SHP77 (cell line): ENCODE measurements around the gene FREM1.
"Not testable (repeated sequence)": the region's sequence is repeated elsewhere in the genome, so short reads cannot be mapped to it uniquely, and the experiment has no call there.

ENCODE experiments used
- DNase-seq, 2 experiments: peaks; one replicate each; lab custom pipeline; 2025; lab: John Stamatoyannopoulos, UW

The FREM1 gene, protein sequence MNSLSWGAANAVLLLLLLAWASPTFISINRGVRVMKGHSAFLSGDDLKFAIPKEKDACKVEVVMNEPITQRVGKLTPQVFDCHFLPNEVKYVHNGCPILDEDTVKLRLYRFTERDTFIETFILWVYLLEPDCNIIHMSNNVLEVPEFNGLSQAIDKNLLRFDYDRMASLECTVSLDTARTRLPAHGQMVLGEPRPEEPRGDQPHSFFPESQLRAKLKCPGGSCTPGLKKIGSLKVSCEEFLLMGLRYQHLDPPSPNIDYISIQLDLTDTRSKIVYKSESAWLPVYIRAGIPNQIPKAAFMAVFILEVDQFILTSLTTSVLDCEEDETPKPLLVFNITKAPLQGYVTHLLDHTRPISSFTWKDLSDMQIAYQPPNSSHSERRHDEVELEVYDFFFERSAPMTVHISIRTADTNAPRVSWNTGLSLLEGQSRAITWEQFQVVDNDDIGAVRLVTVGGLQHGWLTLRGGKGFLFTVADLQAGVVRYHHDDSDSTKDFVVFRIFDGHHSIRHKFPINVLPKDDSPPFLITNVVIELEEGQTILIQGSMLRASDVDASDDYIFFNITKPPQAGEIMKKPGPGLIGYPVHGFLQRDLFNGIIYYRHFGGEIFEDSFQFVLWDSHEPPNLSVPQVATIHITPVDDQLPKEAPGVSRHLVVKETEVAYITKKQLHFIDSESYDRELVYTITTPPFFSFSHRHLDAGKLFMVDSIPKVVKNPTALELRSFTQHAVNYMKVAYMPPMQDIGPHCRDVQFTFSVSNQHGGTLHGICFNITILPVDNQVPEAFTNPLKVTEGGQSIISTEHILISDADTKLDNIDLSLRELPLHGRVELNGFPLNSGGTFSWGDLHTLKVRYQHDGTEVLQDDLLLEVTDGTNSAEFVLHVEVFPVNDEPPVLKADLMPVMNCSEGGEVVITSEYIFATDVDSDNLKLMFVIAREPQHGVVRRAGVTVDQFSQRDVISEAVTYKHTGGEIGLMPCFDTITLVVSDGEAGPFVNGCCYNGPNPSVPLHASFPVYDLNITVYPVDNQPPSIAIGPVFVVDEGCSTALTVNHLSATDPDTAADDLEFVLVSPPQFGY (N-terminal part only)

GRCh38 chr9:14909961-14910805 lies at the start of gene FREM1:
FREM1 (minus strand) TSS chr9:14910428; CDS start chr9:14868977, 41,451 bp downstream.
- peak; percentile 13 to 47 for DNase-seq

- DNase-seq = no peak
Observed at GRCh38 chr9:14958989-14959388, 48.8 kb upstream of the FREM1 start.

DNA sequence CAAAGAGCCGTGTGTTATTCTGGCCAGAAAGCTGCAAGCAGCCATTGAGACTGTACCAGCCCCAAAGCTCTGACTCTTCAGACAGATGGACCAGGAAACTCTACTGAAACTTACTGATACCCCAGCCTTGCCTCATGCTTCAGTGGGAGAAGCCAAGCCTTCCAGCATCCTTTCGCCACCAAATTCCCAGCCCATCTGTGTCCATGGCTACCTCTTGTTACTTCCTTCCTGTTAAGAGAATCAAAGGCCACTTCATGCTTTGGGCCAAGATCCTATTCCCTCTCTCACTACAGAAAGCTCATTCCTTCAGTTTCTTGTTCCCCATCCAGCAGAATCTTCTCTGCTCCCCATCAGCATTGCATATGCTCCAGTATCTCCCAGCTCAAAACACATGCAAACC lies 46.9 kb upstream of the FREM1 start:
- DNase-seq = no peak

- DNase-seq = no peak
Observed at GRCh38 chr9:14956208-14956607, 46.0 kb upstream of the FREM1 start.

GRCh38 chr9:14945351-14945750 lies 35.1 kb upstream of the FREM1 start:
- DNase-seq = no peak

GRCh38 chr9:14941501-14942405 lies 31.5 kb upstream of the FREM1 start:
- no peak for DNase-seq

GRCh38 chr9:14939378-14939777 lies 29.1 kb upstream of the FREM1 start:
- DNase-seq = no peak

GRCh38 chr9:14937216-14937615 lies 27.0 kb upstream of the FREM1 start:
- no peak for DNase-seq

- DNase-seq = no peak
Observed at GRCh38 chr9:14936491-14936890, 26.3 kb upstream of the FREM1 start.

- DNase-seq = no peak
Observed at GRCh38 chr9:14935964-14936363, 25.7 kb upstream of the FREM1 start.

- no peak for DNase-seq
Observed at GRCh38 chr9:14935106-14935751, 25.0 kb upstream of the FREM1 start.

DNA sequence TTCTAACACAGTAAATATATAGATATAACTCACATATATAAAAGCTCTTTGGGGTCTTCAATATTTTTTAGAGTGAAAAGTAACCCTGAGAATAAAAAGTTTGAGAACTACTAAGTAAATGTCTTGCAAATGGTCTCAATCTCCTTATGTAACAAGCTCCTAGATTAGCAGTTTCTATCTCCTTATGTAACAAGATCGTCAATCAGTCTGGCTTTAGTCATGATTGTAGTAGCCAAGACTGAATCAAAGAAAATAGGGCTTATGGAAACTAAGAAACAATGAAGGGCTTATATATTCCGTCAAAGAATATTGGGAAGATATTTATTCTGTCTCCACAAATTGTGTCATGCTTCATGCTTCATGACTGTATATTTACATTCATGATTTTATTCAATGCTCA lies 22.4 kb upstream of the FREM1 start:
- DNase-seq = no peak

GRCh38 chr9:14932231-14932630 lies 22.0 kb upstream of the FREM1 start:
- no peak for DNase-seq

GRCh38 chr9:14926941-14927624 lies 16.9 kb upstream of the FREM1 start:
- DNase-seq = no peak

DNA sequence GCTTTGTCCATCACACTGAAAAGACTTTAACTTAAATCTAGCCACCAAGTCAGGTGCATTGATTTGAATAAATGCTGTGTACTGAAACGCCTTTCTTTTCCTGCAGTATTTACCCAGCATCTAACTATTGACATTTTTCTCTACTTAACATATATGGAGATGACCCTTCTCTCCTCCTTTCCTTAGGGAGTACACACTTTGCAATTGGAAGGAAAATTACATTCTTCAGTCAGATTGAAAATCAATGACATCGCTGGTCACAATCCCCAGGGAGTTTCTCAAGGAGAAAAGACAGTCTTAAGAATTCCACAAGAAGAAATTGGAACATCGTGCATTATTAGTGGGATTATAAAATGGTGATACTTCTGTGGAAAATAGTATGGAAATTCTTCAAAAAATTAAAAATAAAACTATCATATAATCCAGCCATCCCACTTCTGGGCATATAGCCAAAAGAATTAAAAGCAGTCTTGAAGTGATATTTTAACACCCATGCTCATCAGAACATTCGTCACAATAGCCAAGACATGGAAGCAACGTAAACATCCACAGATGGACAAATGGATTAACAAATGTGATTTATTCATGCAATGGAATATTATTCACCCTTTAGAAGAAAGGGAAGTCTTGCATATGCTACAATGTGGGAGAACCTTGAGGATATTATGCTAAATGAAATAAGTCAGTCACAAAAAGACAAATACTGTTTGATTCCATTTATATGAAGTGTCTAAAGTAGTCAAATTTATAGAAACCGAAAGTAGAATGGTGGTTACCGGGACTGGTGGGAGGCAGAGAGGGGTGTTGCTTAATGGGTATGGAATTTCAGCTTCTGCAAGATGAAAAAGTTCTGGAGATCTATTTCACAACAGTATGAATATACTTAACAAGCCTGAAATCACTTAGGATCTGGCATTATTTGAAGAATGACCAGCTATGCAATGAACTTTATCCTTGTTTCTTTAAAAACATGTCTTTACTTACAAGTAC lies 14.3 kb upstream of the FREM1 start:
- DNase-seq = no peak

DNA sequence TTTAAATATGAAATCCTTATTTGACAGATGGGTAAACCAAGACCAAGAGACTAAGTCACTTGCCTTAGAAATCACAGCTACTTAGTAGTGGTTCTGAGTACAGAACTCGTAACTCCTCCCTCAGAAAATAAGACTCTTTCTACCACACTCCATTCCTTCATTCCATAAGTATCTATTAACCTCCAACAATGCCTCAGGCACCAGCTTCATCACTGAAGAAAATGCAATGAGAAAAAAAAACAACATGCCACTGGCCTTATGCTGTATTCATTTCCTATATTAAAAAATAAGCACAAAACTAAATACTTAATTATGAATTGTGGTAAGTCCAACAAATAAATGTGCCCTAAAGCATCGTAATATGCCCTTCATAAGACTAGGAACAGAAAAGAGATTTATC lies 13.5 kb upstream of the FREM1 start:
- no peak for DNase-seq

DNA sequence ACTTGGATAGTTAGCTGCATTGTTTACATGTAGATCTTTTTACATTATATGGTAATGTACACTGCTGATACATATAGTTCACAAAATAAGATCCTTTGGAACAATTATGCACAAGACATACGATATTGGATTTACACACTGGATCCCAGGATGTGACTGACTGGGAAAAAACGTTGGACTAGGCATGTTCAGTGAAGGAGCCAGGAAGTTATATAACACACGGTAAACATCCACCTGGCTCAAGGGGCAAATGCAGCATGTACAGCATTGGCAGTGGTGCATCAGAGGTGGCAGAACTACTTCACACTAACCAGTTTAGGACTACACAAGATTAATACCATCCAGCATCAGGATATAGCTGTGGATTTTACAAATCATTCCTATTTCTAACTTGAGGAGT lies 10.6 kb upstream of the FREM1 start:
- DNase-seq = not testable (repeated sequence)

GRCh38 chr9:14913366-14913765 lies 3.1 kb upstream of the FREM1 start:
- DNase-seq = no peak
